Adipocyte (in vitro differentiated cells): ENCODE results near the gene OFD1.

Experiments used
- DNase-seq: peaks from one replicate; pipeline ENCODE4 v3.0.0-alpha.2; 2015; ENCODE audit warnings: low read depth
- H3K27me3 ChIP-seq: replicated peaks from 2 replicates; pipeline ENCODE4 v1.7.0; 2013; ENCODE audit warnings: mild to moderate bottlenecking, low read length, moderate library complexity; ENCODE audit not compliant: control insufficient read depth, insufficient read depth
- H3K36me3 ChIP-seq: 2 replicates; pipeline ENCODE4 v1.7.0; 2013; ENCODE audit warnings: low read length, mild to moderate bottlenecking, moderate library complexity; ENCODE audit not compliant: control insufficient read depth, insufficient read depth, severe bottlenecking
- H3K4me1 ChIP-seq: 2 replicates; pipeline ENCODE4 v1.7.0; 2013; ENCODE audit warnings: mild to moderate bottlenecking, low read length, moderate library complexity; ENCODE audit not compliant: control insufficient read depth, insufficient read depth
- H3K4me3 ChIP-seq: 2 replicates; pipeline ENCODE4 v1.7.0; 2013; ENCODE audit warnings: mild to moderate bottlenecking, low read length, moderate library complexity
- H3K9ac ChIP-seq: 2 replicates; pipeline ENCODE4 v1.7.0; 2013; ENCODE audit warnings: mild to moderate bottlenecking, low read length, moderate library complexity
- H3K9me3 ChIP-seq: 2 replicates; pipeline ENCODE4 v1.7.0; 2013; ENCODE audit warnings: mild to moderate bottlenecking, low read length, moderate library complexity; ENCODE audit not compliant: control insufficient read depth

OFD1 gene, protein sequence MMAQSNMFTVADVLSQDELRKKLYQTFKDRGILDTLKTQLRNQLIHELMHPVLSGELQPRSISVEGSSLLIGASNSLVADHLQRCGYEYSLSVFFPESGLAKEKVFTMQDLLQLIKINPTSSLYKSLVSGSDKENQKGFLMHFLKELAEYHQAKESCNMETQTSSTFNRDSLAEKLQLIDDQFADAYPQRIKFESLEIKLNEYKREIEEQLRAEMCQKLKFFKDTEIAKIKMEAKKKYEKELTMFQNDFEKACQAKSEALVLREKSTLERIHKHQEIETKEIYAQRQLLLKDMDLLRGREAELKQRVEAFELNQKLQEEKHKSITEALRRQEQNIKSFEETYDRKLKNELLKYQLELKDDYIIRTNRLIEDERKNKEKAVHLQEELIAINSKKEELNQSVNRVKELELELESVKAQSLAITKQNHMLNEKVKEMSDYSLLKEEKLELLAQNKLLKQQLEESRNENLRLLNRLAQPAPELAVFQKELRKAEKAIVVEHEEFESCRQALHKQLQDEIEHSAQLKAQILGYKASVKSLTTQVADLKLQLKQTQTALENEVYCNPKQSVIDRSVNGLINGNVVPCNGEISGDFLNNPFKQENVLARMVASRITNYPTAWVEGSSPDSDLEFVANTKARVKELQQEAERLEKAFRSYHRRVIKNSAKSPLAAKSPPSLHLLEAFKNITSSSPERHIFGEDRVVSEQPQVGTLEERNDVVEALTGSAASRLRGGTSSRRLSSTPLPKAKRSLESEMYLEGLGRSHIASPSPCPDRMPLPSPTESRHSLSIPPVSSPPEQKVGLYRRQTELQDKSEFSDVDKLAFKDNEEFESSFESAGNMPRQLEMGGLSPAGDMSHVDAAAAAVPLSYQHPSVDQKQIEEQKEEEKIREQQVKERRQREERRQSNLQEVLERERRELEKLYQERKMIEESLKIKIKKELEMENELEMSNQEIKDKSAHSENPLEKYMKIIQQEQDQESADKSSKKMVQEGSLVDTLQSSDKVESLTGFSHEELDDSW

DNA sequence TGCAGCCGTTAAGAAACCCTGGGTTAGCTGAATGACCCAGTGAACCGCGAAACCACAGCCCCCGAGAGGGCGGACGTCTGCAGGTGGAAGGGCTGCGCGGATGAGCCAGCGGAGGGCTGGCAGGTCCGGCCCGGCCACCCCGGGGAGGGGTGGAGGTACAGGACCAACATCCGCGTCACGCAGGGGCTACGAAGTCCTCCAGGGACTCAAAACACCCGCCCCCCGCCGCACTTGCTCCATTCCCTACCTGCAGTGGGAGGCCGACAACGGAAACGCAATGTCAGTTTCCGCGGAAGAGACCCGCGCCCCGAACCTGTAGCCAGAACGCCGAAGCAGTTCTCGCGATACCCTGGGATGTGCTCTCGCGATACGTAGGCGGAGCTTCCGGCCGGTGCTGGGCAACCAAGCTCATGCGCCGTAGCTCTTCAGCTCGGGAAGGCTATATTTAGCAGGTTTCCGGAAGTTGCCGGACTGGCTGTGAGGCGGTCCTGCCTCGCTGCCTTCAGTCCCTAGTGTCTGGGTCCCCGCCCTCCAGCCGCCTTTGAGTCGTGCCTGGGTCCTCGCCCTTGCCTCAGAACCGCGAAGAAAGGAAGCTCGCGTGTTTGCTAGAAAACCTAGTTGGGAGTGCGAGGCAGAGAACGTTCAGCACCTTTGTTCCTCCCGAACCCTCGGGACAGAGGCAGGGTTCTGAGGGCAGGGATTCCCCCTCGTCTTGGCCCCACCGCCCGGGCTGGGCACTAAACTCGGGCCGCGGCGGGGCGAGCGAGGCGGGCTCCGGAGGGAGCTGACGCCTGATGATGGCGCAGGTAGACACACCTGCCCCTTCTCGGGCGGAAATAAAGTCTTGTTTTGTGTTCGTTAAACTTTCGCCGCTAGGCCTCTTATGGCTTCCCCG lies at the start of gene OFD1, which contains the start of gene TRAPPC2:
TSS of gene OFD1 (plus strand) at position 471 of the 895 bp plus-strand sequence. CDS start at position 795, 324 bp downstream.
TSS of gene TRAPPC2 (minus strand) at position 343 of the 895 bp plus-strand sequence. CDS start 14,657 bp downstream, outside the sequence.
- Histone ChIP-seq H3K9ac (peak within 1 kb of the TSS; percentile 94), H3K27me3 (no peaks in the 10 kb centered on the region), H3K4me1 (peaks cover 23% of the 10 kb centered on the region), H3K9me3 (no peaks in the 10 kb centered on the region), H3K4me3 (peak within 1 kb of the TSS; percentile 97), H3K36me3 (peaks cover 7% of the 10 kb centered on the region)
- peak; percentile 95 for DNase-seq

DNA sequence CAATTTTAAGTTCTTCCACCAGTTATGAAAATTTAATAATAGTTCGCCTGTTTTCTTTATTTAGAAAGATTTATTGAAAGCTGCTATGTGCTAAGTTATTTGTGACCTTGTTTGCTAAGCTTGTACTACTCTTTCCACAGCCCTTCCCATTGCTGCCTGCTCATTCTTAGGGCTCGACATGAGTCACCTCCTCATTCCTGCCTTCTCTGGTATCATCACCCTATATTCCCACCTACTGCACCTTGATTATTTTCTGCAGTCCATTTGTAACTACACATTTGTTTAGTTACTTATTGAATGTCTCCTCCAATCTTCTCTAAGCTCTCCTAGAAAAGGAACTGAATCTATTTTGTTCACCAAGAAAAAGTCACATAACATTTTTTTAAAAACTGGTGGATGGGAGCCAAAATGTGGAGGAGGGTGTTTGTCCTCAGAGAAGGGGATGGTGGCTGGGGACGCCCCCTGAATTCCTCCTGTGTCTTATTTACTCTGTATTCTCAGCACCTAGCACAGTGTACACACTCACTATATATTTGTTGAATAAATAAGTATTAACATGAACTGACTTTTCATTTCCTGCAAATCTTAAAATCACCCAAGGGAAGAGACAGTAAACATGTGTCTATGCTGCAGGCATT lies 49.3 kb upstream of the OFD1 start:
- peak; percentile 45 for DNase-seq
- no peaks in the 10 kb centered on the region for H3K36me3 ChIP-seq
- H3K4me3 ChIP-seq: no peak overlapping the region
- H3K4me1 ChIP-seq: no peaks in the 10 kb centered on the region
- H3K9ac ChIP-seq: no peak overlapping the region
- H3K27me3 ChIP-seq: peaks cover 2% of the 10 kb centered on the region
- no peaks in the 10 kb centered on the region for H3K9me3 ChIP-seq

DNA sequence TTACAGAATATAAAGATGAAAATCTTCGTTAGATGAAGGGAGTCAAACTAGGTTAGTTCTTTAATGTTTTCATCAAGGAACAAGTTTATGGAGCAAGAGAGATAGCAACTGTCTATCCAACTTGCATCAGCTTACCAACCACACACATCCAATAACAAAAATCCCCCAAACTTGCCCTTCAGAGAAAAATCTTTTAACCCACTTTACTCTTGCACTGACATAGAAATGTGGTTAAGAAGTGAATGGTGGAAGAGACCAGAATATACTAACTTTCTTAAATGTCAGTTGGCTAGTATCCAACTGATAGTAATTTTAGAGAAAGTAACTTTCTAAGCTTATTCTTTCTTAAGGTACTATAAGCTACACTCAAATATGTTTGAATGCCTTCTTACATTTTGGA lies 47.3 kb upstream of the OFD1 start:
- Histone ChIP-seq H3K9me3 (no peaks in the 10 kb centered on the region), H3K4me3 (no peak overlapping the region), H3K36me3 (no peaks in the 10 kb centered on the region), H3K9ac (no peak overlapping the region), H3K27me3 (no peaks in the 10 kb centered on the region), H3K4me1 (peaks cover 6% of the 10 kb centered on the region)
- DNase-seq: no peak

DNA sequence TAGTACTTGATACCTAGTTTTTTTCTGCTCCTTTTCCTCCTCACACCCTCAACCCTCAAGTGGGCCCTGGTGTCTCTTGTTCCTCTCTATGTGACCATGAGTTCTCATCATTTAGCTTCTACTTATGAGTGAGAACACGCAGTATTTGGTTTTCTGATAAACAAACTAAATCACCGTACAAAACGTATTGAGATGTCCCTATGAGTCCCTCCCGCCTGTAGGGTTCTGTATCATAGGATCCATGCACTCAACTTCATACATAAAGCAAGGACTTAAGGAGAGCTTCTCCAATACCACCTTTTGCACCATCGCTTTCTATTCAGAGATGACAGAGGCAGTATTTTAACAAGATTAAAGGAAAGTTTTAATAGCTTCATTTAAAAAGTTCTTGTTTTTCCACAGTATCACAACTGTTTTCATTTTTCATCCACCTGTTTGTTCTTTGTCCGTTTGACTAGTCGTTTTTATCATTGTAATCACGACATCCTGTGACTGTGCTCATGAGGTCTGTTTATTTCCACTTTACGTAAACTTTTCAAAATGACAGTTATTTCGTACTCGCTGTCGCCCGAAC lies 46.1 kb upstream of the OFD1 start:
- H3K9ac ChIP-seq: peak overlapping the region; percentile 97
- no peak for DNase-seq

DNA sequence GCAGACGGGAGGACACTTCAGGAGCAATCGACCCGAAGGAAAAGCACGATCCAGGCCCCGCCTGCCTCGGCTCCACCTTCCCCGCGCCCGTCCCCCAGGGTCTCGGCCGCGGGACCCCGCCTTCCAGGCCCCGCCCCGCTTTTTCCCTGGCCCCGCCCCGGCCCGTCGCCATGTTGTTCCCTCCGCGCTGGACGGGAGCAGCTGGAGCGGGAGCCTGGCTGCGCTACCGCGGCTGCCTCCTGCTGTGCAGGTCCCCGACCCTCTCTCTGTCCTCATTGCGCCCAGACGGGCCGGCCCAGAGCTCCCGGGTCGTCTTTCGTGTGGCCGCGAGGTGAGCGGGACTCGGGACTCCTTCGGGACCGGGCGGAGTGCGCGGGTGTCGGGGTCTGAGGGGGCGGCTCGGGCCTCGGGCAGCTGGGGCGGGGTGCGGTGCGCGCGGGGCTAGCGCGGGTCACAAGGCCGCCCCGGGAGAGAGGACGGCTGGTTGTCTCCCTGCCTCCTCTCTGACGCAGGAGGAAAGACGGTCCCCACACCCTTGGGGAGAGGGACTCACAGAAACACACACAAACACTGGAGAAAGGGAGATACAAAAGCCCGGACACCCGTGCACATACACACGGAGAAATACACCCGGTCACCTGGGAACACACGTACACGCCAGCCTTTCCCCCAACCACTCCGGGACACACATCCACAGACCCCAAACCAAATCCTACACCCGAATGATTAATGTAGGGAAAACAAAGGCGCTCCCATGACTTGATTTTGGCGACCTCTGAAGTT lies 45.4 kb upstream of the OFD1 start, which contains the start of gene RAB9A:
TSS of gene RAB9A (plus strand) at position 171 of the 783 bp plus-strand sequence. CDS start 19,619 bp downstream, outside the sequence.
- no peaks in the 10 kb centered on the region for H3K27me3 ChIP-seq
- DNase-seq: peak; percentile 86
- H3K4me1 ChIP-seq: peaks cover 25% of the 10 kb centered on the region
- H3K9ac ChIP-seq: peak within 1 kb of the TSS; percentile 97
- no peaks in the 10 kb centered on the region for H3K36me3 ChIP-seq
- peak within 1 kb of the TSS; percentile 98 for H3K4me3 ChIP-seq
- H3K9me3 ChIP-seq: no peaks in the 10 kb centered on the region

More for the DNA sequence above, 46.1 kb upstream of the OFD1 start:
- no peaks in the 10 kb centered on the region for H3K36me3 ChIP-seq
- H3K9me3 ChIP-seq: no peaks in the 10 kb centered on the region
- peaks cover 18% of the 10 kb centered on the region for H3K4me1 ChIP-seq
- H3K27me3 ChIP-seq: no peaks in the 10 kb centered on the region
- peak overlapping the region; percentile 98 for H3K4me3 ChIP-seq

DNA sequence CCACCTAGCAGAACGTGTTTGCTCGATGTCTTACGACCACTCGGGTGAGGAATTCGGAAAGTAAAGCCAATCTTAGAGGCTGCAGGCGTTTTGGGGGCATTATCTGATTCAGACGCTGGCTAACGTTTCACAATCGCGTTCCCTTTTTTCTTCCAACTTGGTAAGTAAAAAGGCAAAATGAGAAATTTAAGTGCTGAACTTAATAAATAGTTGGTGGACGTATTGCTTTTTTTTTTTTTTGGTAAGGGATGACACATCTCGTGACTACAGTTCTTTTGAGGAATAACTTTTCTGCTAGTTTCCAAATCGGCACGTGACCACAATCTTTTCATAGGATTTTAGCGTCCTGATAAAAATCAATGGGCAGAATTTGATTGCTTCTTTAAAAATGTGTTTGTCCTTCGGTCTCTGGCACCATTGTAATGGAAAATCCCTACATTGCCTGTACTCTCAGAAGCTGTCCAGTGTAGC lies 44.8 kb upstream of the OFD1 start:
- H3K9me3 ChIP-seq: no peaks in the 10 kb centered on the region
- peak overlapping the region; percentile 98 for H3K4me3 ChIP-seq
- DNase-seq: peak; percentile 51
- H3K9ac ChIP-seq: peak overlapping the region; percentile 97
- H3K36me3 ChIP-seq: no peaks in the 10 kb centered on the region
- H3K4me1 ChIP-seq: peaks cover 31% of the 10 kb centered on the region
- H3K27me3 ChIP-seq: no peaks in the 10 kb centered on the region

DNA sequence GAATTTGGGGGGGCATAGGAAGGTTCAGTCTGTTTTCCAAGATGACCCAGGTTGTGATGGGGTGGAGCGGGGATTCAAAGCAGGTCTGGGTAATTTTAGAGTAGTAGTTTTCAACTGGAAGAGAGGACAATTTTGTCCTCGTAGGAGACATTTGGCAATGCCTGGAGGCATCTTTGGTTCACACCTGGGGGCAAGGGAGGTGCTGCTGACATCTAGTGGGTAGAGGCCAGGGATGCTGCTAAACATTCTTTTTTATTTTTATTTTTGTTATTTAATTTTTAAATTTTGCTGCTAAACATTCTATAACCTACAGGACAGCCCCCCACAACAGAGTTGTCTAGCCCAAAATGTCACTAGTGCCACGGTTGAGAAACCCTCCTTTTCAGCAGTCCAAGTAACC lies 43.7 kb upstream of the OFD1 start:
- Histone ChIP-seq H3K36me3 (no peaks in the 10 kb centered on the region), H3K9me3 (no peaks in the 10 kb centered on the region), H3K4me1 (peaks cover 41% of the 10 kb centered on the region), H3K9ac (peak overlapping the region; percentile 97), H3K27me3 (no peaks in the 10 kb centered on the region), H3K4me3 (peak overlapping the region; percentile 98)
- peak; percentile 16 for DNase-seq

DNA sequence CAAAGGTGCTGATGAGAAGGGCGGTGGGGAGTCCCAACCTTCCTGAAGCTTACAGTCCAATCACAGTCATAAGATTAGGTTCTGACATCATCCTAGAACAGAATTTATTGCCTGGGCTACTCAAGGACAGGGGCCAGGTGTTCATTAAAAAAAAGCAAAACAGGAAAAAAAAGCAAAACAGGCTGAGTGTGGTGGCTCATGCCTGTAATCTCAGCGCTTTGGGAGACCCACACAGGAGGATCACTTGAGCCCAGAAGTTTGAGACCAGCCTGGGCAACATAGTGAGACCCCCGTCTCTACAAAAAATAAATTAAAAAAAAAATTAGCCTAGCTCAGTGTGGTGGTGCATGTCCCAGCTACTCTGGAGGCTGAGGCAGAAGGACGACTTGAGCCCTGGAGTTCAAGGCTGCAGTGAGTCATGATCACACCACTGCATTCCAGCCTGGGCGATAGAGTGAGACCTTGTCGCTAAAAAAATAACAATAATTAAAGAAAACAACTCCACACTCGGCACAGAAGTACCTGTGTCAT lies 42.6 kb upstream of the OFD1 start:
- no peak overlapping the region for H3K4me3 ChIP-seq
- no peak for DNase-seq
- H3K4me1 ChIP-seq: peaks cover 41% of the 10 kb centered on the region
- H3K36me3 ChIP-seq: no peaks in the 10 kb centered on the region
- no peak overlapping the region for H3K9ac ChIP-seq
- H3K27me3 ChIP-seq: no peaks in the 10 kb centered on the region
- no peaks in the 10 kb centered on the region for H3K9me3 ChIP-seq

DNA sequence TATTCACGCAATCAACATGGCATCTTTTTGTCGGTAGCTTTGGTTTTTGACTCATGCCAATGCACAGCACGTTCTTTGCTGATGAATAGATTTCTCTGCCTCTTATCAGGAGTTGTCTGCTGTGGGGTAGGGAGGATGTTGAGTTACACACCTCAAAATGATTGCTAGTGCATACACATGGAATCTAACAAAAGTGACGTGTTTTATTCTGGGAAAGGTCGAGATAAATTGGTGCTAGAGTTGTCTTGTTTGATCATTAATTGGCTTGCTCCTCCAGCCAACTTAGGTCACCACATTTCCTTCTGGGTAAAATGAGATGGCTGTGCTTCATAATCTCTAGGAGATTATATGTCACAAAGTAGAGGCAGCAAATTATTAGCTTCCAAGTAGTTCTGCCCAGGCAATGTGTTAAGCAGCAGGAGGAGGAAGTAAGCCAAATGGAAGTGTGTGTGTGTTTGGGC lies 41.7 kb upstream of the OFD1 start:
- H3K36me3 ChIP-seq: no peaks in the 10 kb centered on the region
- H3K9me3 ChIP-seq: no peaks in the 10 kb centered on the region
- H3K9ac ChIP-seq: no peak overlapping the region
- no peaks in the 10 kb centered on the region for H3K27me3 ChIP-seq
- H3K4me3 ChIP-seq: peak overlapping the region; percentile 14
- peaks cover 41% of the 10 kb centered on the region for H3K4me1 ChIP-seq
- no peak for DNase-seq
